ENCODE data around the gene ESYT1. TPM values are rescaled to one million over a fixed set of nuclear protein-coding genes. Genes with fewer than 3 reads are reported as not detected.

The ESYT1 gene
- total and polyA plus RNA-seq, 9 of the 15 experiments (the other 6 are each of a cell fraction or from before 2014, with no cell fraction given): 132 to 420 (median 164) TPM

- no peak for TF ChIP-seq PURB (CRISPR knock-in tag; IDR thresholded peaks at IDR 0.05; ENCODE audit: low read depth)
- peak; percentile 77 for TF ChIP-seq MTA1 (IDR thresholded peaks at IDR 0.05; ENCODE audit: borderline replicate concordance)
- peak; percentile 99 for TF ChIP-seq ZBTB26 (CRISPR knock-in tag; IDR thresholded peaks at IDR 0.05)
- peak; percentile 48; the same call in 1 of the 2 replicates for TF ChIP-seq GMEB1 (CRISPR knock-in tag; IDR thresholded peaks at IDR 0.05)
- peak; percentile 71 for TF ChIP-seq GTF2B (IDR thresholded peaks at IDR 0.05; ENCODE audit: extremely low read depth, insufficient read length)
- peak; percentile 55 for TF ChIP-seq ZNF3 (CRISPR knock-in tag; IDR thresholded peaks at IDR 0.05)
- no peak for TF ChIP-seq MGA (IDR thresholded peaks at IDR 0.05)
- TF ChIP-seq ATF2 (CRISPR knock-in tag; IDR thresholded peaks at IDR 0.05): peak; percentile 97
Observed at GRCh38 chr12:56158029-56158925, 30.2 kb downstream of the ESYT1 start, which contains the start of gene MYL6 (continued).

Data from K562 (cell line).